ENCODE results near the gene ATP1B1. TPM values are rescaled to one million over a fixed set of nuclear protein-coding genes. Genes with fewer than 3 reads are reported as not detected.

Gene ATP1B1
- total RNA-seq: 100 to 1,000 TPM; 116 to 138 TPM

- DNase-seq (peak; percentile 90 to 93 (median 90)), ATAC-seq (peak; percentile 82)
- Histone ChIP-seq H3K27me3 (no peaks in the 10 kb centered on the region), H3K4me3 (peak within 1 kb of the TSS; percentile 47 to 92), H3K9me3 (no peaks in the 10 kb centered on the region), H3K27ac (peak within 1 kb of the TSS; percentile 87 to 94 (median 93)), H3K36me3 (replicated peaks in 1 of 2; ENCODE audit: insufficient read depth in 1 of 2, low read depth in 2 of 2) (no peaks in the 10 kb centered on the region), H3K4me1 (peaks cover 73% of the 10 kb centered on the region)
- WGBS, 2 donors: 0% methylated on average over 89 of the region's 100 CpGs; no CpG with 5 or more reads in 1 of the 2 donors
- intact Hi-C loops (cut with DNase I): no loop called here
- TF ChIP-seq POLR2A (IDR thresholded peaks at IDR 0.05): peak; percentile 99 to 100 (median 99)
- peak; percentile 23 to 87 (median 36) for TF ChIP-seq CTCF (IDR thresholded peaks at IDR 0.05)
Observed at GRCh38 chr1:169106095-169106920, at the start of gene ATP1B1. Gene ATP1B1 (plus strand): TSS chr1:169106690. CDS start chr1:169106830, 140 bp downstream.

- Histone ChIP-seq H3K4me1 (no peaks in the 10 kb centered on the region), H3K36me3 (replicated peaks in 1 of 2; ENCODE audit: insufficient read depth in 1 of 2, low read depth in 2 of 2) (no peaks in the 10 kb centered on the region), H3K27ac (no peak overlapping the region), H3K27me3 (no peaks in the 10 kb centered on the region), H3K4me3 (no peak overlapping the region), H3K9me3 (no peaks in the 10 kb centered on the region)
- ATAC-seq (no peak), DNase-seq (no peak)
- TF ChIP-seq CTCF (IDR thresholded peaks at IDR 0.05): no peak
- no peak for TF ChIP-seq POLR2A (IDR thresholded peaks at IDR 0.05)
- intact Hi-C loops (cut with DNase I): no loop called here
- WGBS, 2 donors: 73 to 100% methylated on average over 1 of the region's 1 CpG
Observed at GRCh38 chr1:169059421-169059820, 47.1 kb upstream of the ATP1B1 start.

GRCh38 chr1:169060043-169060722 lies 46.3 kb upstream of the ATP1B1 start:
- H3K27ac ChIP-seq: no peak overlapping the region
- H3K9me3 ChIP-seq: no peaks in the 10 kb centered on the region
- H3K27me3 ChIP-seq: no peaks in the 10 kb centered on the region
- no peak for DNase-seq
- ATAC-seq: no peak
- H3K4me3 ChIP-seq: no peak overlapping the region
- intact Hi-C loops (cut with DNase I): no loop called here
- WGBS, 2 donors: 82 to 85% methylated on average over 9 of the region's 9 CpGs
- TF ChIP-seq CTCF (IDR thresholded peaks at IDR 0.05) (no peak), POLR2A (IDR thresholded peaks at IDR 0.05) (no peak)
- no peaks in the 10 kb centered on the region for H3K4me1 ChIP-seq
- no peaks in the 10 kb centered on the region for H3K36me3 ChIP-seq (replicated peaks in 1 of 2; ENCODE audit: insufficient read depth in 1 of 2, low read depth in 2 of 2)

- ATAC-seq: no peak
Observed at GRCh38 chr1:169060919-169061639, 45.4 kb upstream of the ATP1B1 start.

More at GRCh38 chr1:169060919-169061639, 45.4 kb upstream of the ATP1B1 start:
- Histone ChIP-seq H3K27ac (no peak overlapping the region), H3K27me3 (no peaks in the 10 kb centered on the region), H3K9me3 (no peaks in the 10 kb centered on the region), H3K4me1 (no peaks in the 10 kb centered on the region), H3K4me3 (no peak overlapping the region), H3K36me3 (replicated peaks in 1 of 2; ENCODE audit: insufficient read depth in 1 of 2, low read depth in 2 of 2) (no peaks in the 10 kb centered on the region)
- 63 to 75% methylated on average over 4 of the region's 4 CpGs for WGBS, 2 donors
- DNase-seq: peak in 1 of 4 donors; percentile 32
- TF ChIP-seq POLR2A (IDR thresholded peaks at IDR 0.05): no peak
- no peak for TF ChIP-seq CTCF (IDR thresholded peaks at IDR 0.05)
- intact Hi-C loops (cut with DNase I): no loop called here

Measured in body of pancreas (tissue), 4 donors.